Measurements from ENCODE around the gene GCNT4.

GCNT4 gene

DNA sequence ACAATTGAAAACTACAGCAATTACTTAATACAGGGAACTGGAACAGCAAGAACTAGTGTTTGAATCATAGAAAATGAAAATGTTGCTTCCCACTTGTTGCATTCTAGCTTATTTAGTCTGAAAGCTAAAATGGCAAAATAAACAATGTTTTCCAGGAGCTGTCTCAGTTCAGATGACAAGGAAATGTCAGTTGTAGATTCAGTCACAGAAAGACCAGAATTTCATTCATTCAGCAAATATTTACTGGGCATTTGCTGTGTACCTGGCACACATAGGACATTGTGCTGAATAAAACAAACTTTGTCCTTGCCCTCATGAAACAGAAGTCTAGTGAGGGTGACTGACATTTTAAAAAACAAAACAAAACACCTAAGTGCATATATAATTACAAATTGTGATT lies 41.5 kb downstream of the GCNT4 start:
- DNase-seq = no peak

DNA sequence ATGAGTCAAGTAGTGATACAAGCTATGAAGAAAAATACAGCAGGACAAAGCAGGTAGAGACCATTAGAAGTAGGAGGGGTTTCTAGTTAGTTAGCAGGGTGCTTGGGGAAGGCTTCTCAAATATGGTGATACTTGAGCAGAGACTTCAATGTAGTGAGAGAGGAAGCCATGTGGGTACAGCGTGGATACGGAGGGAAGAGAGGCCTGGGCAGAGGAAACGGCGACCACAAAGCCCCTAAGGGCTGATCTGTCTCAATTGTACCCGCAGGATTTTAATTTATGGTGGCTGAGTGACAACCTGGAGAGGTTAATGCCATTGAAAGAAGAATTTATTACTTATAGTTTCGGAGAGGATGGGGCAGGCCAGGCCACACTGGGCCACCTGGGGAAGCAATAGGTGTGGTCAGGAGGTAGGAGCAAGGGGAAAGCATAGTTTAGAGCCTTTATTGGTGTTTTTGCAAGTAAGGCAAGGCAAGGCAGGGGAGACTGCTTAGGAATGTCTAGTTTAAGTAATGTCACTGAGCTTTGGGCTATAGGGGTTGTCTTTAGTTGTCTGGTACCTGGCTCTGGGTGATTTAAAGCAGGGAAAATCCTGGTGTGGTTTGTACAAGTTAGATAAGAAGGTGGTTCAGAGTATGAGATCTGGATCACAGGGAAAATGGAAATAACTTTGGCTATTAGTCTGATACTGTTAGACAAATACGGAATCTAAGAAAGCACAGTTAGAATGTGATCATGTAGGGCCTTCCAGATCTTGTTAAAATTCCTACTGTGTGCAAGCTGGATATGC lies 42.6 kb downstream of the GCNT4 start:
- no peak for DNase-seq

DNA sequence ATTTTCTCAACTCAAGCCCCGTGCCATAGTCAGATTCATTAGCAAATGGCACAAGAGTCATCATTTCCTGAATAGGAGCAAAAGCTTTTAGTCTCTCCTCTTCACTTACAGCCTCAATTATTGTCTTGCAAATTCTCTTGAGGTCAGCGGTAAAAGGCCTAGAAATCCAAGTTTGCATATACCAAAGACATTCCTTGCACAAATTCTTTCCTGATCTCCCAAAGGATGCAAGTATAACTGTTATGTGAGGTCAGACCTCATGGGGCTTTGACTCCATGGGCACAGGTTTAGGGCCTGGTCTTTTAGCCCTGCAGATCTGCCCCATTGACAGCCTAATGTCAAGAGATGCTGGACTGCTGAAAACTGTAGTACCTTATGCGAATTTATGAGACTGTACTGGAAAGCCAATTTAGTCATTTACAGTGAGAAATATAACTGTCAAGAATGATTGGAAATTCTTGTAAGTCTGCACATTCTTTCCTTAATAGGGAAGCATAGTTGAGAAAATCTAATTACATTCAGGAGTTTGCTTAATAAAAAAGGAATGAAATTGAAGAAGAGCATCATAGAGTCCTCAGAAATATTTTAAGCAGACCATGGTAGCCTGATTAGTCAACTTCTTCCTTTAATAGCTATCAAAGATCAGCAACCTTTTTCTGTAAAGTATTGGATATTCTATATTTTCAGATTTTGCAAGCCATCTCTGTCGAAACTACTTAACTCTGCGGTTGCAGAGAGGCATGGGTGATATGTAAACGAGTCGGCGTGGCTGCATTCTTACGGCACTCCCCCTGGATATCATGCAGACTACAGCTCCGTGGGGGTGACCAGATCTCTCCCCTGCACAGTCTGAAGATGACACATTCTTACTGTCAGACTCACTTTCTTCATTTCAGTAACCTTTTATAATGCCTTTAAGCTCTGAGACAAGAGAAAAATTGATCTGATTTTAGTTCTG lies 45.2 kb downstream of the GCNT4 start:
- DNase-seq = no peak

DNA sequence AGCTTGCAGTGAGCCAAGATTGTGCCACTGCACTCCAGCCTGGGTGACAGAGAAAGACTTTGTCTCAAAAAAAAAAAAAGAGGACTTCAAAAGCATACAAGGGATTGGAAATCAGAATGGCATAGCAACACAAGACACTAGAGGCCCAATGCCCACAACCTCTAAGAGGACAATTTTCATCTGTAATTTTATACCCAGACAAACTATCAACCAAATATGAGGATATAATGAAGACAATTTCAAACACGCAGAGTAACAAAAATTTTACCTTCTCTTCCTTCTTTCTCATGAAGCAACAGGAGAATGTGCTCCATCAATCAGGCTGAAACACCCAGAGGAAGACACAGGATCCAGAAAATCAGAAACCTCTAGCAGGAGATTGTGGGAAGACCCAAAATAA lies 46.8 kb downstream of the GCNT4 start:
- no peak for DNase-seq
